ENCODE data around the gene MYCN.

The MYCN gene

GRCh38 chr2:15975261-15975600 lies 34.9 kb downstream of the MYCN start:
- no peaks in the 10 kb centered on the region for H3K4me1 ChIP-seq (ENCODE audit: insufficient read depth, low read length, severe bottlenecking)
- H2AFZ ChIP-seq (ENCODE audit: low read length), result no peak overlapping the region
- no peaks in the 10 kb centered on the region for H3K79me2 ChIP-seq (ENCODE audit: insufficient read depth, low read length)
- H3K9me3 ChIP-seq (ENCODE audit: low read length), result no peaks in the 10 kb centered on the region
- no peak overlapping the region for H3K9ac ChIP-seq (ENCODE audit: low read length)
- no peaks in the 10 kb centered on the region for H3F3A ChIP-seq (ENCODE audit: insufficient read depth, low read length)
- no peaks in the 10 kb centered on the region for H4K20me1 ChIP-seq (ENCODE audit: insufficient read depth, low read length)
- TF ChIP-seq CTCF (IDR thresholded peaks at IDR 0.05; ENCODE audit: low read length) (no peak), EZH2 (IDR thresholded peaks at IDR 0.05; ENCODE audit: borderline replicate concordance, low read length) (no peak)
- H3K4me3 ChIP-seq (ENCODE audit: low read depth, low read length, poor library complexity, severe bottlenecking), result no peak overlapping the region
- H3K27me3 ChIP-seq (ENCODE audit: insufficient read depth, low read length), result no peaks in the 10 kb centered on the region
- H3K9me2 ChIP-seq (ENCODE audit: low read depth, low read length), result no peaks in the 10 kb centered on the region
- H3K36me3 ChIP-seq (ENCODE audit: insufficient read depth, low read length), result no peaks in the 10 kb centered on the region
- H3K4me2 ChIP-seq (ENCODE audit: low read length), result no peak overlapping the region
- H3K27ac ChIP-seq (ENCODE audit: low read depth, low read length, poor library complexity, severe bottlenecking), result no peak overlapping the region

DNA sequence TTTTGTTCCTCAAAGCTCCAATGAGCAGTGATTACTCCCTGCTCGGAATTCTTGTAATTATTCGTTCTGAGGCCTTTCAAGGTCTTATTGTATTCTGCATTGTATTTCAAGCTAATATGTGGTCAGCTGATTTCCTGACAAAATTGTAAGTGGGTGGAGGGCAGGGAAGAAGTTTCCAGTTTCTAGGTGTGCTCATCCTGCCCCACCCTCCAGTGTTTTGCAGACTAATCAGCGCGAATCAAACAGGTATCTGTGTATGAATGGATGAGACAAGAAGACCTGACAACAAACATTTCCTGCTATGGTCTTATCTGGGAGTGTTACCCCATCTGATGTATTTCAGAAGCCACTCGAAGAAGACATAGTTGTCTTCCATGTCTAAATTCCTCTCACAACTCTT lies 35.3 kb downstream of the MYCN start:
- no peak overlapping the region for H3K4me2 ChIP-seq (ENCODE audit: low read length)
- H3K27ac ChIP-seq (ENCODE audit: low read depth, low read length, poor library complexity, severe bottlenecking), result no peak overlapping the region
- no peaks in the 10 kb centered on the region for H3K36me3 ChIP-seq (ENCODE audit: insufficient read depth, low read length)
- no peak for TF ChIP-seq CTCF (IDR thresholded peaks at IDR 0.05; ENCODE audit: low read length)
- no peak for TF ChIP-seq EZH2 (IDR thresholded peaks at IDR 0.05; ENCODE audit: borderline replicate concordance, low read length)
- no peaks in the 10 kb centered on the region for H3K27me3 ChIP-seq (ENCODE audit: insufficient read depth, low read length)
- no peaks in the 10 kb centered on the region for H3K9me2 ChIP-seq (ENCODE audit: low read depth, low read length)
- no peak overlapping the region for H3K9ac ChIP-seq (ENCODE audit: low read length)
- H4K20me1 ChIP-seq (ENCODE audit: insufficient read depth, low read length), result no peaks in the 10 kb centered on the region
- no peaks in the 10 kb centered on the region for H3K9me3 ChIP-seq (ENCODE audit: low read length)
- H3K4me1 ChIP-seq (ENCODE audit: insufficient read depth, low read length, severe bottlenecking), result no peaks in the 10 kb centered on the region
- no peaks in the 10 kb centered on the region for H3K79me2 ChIP-seq (ENCODE audit: insufficient read depth, low read length)
- H2AFZ ChIP-seq (ENCODE audit: low read length), result no peak overlapping the region
- H3K4me3 ChIP-seq (ENCODE audit: low read depth, low read length, poor library complexity, severe bottlenecking), result no peak overlapping the region
- H3F3A ChIP-seq (ENCODE audit: insufficient read depth, low read length), result no peaks in the 10 kb centered on the region

DNA sequence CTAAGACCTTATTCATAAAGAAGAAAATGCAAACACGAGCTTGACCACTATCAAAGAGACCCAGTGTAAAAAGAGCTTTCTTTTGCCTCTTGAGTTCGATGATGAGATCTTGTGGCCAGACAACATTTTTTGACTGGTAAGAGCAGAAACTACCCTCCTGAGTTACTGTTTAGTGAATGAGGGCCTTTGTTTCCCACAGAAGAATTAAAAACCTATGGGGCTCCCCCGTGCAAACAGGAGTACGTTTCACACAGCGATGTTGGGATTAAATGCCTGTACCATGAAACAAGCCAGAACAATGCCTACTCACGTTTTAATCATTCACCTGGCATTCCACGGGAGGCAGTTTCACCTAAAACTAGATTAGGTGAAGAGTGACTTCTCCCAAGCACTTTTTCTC lies 36.0 kb downstream of the MYCN start:
- Histone ChIP-seq H3K9ac (ENCODE audit: low read length) (no peak overlapping the region), H3K27ac (ENCODE audit: low read depth, low read length, poor library complexity, severe bottlenecking) (no peak overlapping the region), H2AFZ (ENCODE audit: low read length) (no peak overlapping the region), H3K9me2 (ENCODE audit: low read depth, low read length) (no peaks in the 10 kb centered on the region), H3K4me3 (ENCODE audit: low read depth, low read length, poor library complexity, severe bottlenecking) (no peak overlapping the region), H3K4me2 (ENCODE audit: low read length) (no peak overlapping the region), H4K20me1 (ENCODE audit: insufficient read depth, low read length) (no peaks in the 10 kb centered on the region), H3K79me2 (ENCODE audit: insufficient read depth, low read length) (no peaks in the 10 kb centered on the region), H3K4me1 (ENCODE audit: insufficient read depth, low read length, severe bottlenecking) (no peaks in the 10 kb centered on the region), H3K9me3 (ENCODE audit: low read length) (no peaks in the 10 kb centered on the region), H3K36me3 (ENCODE audit: insufficient read depth, low read length) (no peaks in the 10 kb centered on the region), H3K27me3 (ENCODE audit: insufficient read depth, low read length) (no peaks in the 10 kb centered on the region), H3F3A (ENCODE audit: insufficient read depth, low read length) (no peaks in the 10 kb centered on the region)
- no peak for TF ChIP-seq EZH2 (IDR thresholded peaks at IDR 0.05; ENCODE audit: borderline replicate concordance, low read length)
- TF ChIP-seq CTCF (IDR thresholded peaks at IDR 0.05; ENCODE audit: low read length), result no peak

All from OCI-LY1 (cell line).